CD4-positive, alpha-beta T cell treated with Interleukin-6 for 4 hours (primary cell): ENCODE measurements around the gene UBE2K.
"Not testable (repeated sequence)": the region's sequence is repeated elsewhere in the genome, so short reads cannot be mapped to it uniquely, and the experiment has no call there.

Experiments used
- DNase-seq: peaks from one replicate; pipeline ENCODE4 v3.0.0-alpha.2; 2020; ENCODE audit warnings: mixed read lengths

UBE2K gene

GRCh38 chr4:39813761-39814160 lies 115.8 kb downstream of the UBE2K start:
- DNase-seq = not testable (repeated sequence)

DNA sequence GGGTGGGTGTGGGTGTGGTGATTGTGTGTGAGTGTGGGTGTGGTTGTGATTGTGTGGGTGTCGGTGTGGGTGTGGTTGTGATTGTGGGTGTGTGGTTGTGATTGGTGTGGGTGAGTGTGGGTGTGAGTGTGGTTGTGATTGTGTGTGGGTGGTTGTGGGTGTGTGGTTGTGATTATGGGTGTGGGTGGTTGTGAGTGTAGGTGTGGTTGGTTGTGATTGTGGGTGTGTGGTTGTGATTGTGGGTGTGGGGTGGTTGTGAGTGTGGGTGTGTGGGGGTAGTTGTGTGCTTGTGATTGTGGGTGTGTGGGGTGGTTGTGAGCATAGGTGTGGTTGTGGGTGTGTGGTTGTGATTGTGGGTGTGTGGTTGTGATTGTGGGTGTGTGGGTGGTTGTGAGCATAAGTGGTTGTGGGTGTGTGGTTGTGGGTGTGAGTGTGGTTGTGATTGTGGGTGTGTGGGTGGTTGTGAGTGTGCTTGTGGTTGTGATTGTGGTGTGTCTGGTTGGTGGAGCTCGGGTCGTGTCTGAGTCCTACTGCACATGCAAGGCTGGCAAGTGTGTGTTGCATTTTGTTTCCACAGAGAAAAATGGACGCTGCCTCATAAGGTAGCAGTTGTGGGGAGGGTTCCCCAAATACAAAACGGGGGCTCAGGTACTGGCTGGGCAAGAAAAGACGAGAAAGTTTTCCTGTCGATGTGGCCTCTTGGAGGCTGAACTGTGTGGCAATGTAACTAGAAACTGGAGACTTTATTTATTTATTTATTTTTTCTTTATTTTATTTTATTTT lies 116.7 kb downstream of the UBE2K start:
- DNase-seq = no peak

DNA sequence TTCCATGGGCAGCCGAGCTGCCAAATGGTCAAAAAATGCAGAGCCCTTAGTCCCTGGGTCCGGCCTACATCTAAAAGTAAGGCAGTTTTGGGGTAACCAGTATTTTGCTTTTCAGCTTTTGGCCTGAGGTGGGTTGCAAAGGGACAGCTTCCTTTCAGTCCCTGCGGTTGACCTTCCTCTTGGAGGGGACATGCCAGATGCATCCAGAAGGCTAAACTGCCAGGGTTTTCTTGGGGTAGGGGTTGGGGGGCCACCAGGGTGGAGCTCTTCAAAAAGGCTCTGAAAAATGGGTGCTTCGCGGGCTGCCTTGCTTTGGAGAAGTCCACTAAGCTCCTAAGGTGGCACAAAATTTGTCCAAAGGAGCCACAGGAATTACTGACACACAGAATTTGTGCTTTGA lies 120.7 kb downstream of the UBE2K start:
- no peak for DNase-seq

- no peak for DNase-seq
Observed at GRCh38 chr4:39820186-39820585, 122.2 kb downstream of the UBE2K start.

DNA sequence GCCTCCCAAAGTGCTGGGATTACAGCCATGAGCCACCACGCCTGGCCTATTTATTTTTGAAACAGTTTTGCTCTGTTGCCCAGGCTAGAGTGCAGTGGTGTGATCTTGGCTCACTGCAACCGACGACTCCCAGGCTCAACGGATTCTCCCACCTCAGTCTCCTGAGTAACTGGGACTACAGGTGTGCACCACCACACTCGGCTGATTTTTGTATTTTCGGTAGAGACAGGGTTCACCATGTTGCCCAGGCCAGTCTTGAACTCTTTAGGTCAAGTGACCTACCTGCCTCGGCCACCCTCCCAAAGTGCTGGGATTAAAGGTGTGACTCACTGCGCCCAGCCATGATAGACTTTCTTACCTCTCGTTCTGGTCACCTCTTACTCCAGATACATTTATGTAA lies 124.0 kb downstream of the UBE2K start:
- no peak for DNase-seq

DNA sequence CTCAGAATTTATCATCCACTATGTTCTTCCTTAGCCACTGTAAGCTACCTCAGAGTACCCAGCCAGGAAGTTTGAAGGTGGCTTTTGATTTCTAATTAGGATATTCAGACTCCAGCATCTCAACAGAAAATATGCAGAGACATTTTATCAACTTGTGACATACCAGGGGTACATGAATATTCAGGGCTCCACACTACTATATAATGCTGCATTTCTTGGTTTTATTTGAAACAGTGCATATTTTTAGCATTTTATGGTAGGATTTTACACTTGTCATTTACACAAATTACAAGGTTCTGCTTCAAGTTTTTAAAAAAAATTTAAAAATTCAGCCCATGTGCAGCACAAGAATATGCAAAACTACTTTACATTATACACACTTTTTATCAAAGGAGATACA lies 124.7 kb downstream of the UBE2K start:
- DNase-seq = no peak

DNA sequence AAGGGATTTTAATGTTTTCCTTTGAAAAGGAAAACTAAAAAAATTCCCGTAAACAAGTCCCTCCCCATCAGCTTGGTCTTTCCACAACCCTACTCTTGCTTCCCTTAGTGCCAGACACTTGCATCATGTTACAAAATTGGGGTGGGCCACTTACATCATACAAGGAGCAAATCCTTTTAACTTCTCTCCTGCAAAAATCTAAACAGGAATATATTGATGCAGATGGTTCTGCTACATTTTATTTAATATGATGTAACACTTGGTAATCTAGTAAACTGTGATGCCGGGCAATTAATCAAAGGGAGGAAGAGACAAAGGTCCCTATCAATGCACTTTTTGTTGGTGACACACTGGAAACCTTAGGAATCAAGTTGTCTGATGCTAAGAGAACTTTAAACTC lies 125.3 kb downstream of the UBE2K start:
- no peak for DNase-seq

DNA sequence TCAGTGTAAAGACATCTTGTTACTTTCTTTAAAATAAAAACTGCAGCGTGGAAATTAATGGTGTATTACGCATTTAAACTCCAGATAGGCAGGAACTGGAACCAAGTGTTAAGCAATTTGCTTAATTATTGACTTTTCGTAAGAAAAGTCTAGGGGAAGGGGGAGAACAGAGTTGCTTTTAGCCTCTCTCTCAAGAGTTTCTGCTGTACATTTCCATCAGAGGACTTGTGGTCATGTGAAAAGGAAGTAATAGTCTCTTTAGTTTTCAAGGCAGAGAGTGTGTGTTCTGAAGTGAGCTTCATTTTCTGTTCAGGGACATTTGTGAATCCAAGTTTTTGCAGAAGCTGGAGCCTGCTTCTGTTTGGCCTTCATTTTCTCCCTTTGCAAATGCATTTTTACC lies 127.2 kb downstream of the UBE2K start:
- DNase-seq = no peak

DNA sequence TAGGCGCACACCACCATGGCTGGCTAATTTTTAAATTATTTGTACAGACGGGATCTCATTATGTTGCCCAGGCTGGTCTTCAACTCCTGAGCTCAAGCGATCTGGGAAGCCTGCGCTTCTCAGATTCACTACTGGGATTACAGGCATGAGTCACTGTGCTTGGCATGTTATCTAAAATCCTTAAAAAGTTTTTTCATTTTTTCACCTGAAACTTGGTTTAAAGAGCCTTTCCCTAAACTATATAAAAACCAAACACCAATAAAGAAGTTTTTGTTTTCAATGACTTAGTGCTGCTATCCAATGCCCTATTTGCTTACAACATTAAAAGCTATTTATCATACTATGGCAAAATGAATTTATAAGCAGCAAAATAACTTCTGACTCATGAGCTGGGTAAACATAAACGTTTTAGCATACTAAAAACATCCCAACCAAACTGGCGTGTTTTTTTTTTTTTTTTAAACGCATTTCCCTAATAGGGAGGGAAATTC lies 127.8 kb downstream of the UBE2K start:
- no peak for DNase-seq
